Esophagus muscularis mucosa (tissue), 4 donors: ENCODE results near the gene C4orf46. TPM values are rescaled to one million over a fixed set of nuclear protein-coding genes. Genes with fewer than 3 reads are reported as not detected.

Source experiments
- DNase-seq: peaks from one replicate; pipeline ENCODE4 v3.0.0-alpha.2; 2017; ENCODE audit errors: extremely low spot score
- H3K27ac ChIP-seq, 4 donors: fragments of 200-600 bp; sonication (generic); replicated peaks in 1 of 4; 1 replicate in 3 of 4; 2 replicates in 1 of 4; pipeline ENCODE4 v1.5.1; 2016 to 2019; ENCODE audit warnings: mild to moderate bottlenecking in 1 of 4
- H3K27me3 ChIP-seq, 4 donors: fragments of 200-600 bp; sonication (generic); one replicate each; pipeline versions ENCODE4 v1.5.1 to v1.6.0; 2016 to 2019
- H3K36me3 ChIP-seq, 4 donors: fragments of 200-600 bp; sonication (generic); one replicate each; pipeline ENCODE4 v1.5.1; 2016 to 2019
- H3K4me1 ChIP-seq, 4 donors: fragments of 200-600 bp; sonication (generic); one replicate each; pipeline ENCODE4 v1.5.1; 2016 to 2019
- H3K4me3 ChIP-seq, 4 donors: fragments of 200-600 bp; sonication (generic); 1 replicate in 2 of 4; 2 replicates in 2 of 4; pipeline ENCODE4 v1.5.1; 2016 to 2019; ENCODE audit warnings: mild to moderate bottlenecking in 4 of 4, moderate library complexity in 1 of 4
- H3K9me3 ChIP-seq, 4 donors: fragments of 200-600 bp; sonication (generic); 1 replicate in 3 of 4; 2 replicates in 1 of 4; pipeline ENCODE4 v1.5.1; 2016 to 2019
- EP300 ChIP-seq: sonication (generic); formaldehyde crosslinking; IDR thresholded peaks from one replicate; pipeline ENCODE4 v1.6.1; 2017; ENCODE audit warnings: antibody characterized with exemption
- POLR2A ChIP-seq: fragments of 450-650 bp; IDR thresholded peaks from one replicate; pipeline ENCODE4 v1.6.1; 2017; ENCODE audit warnings: antibody characterized with exemption, moderate library complexity, mild to moderate bottlenecking, low read depth
- POLR2AphosphoS5 ChIP-seq, 2 donors: sonication (generic); formaldehyde crosslinking; IDR thresholded peaks; one replicate each; pipeline ENCODE4 v1.6.1; 2017; ENCODE audit warnings: antibody characterized with exemption in 2 of 2
- WGBS: methylation state at CpG from one replicate; pipeline ENCODE4 v1.1.5; 2018; 5-methylcytosine and 5-hydroxymethylcytosine counted together
- intact Hi-C: fragments of 100-400 bp; cut with DNase I; formaldehyde crosslinking; loops from one replicate; pipeline ENCODE4 v1.15.1; 2023
- total RNA-seq, 4 donors: library from RNA; depleted of rRNA; stranded (reverse); fragments of >200 nt; gene quantifications; one replicate each; pipeline versions ENCODE4 v1.1.0 to v1.2.1, GENCODE V29; 2016
- TF ChIP-seq, protein P1 (sequence below), 3 experiments: fragments of 200-600 bp in 2 of 3; fragments of 450-650 bp in 1 of 3; sonication (generic) in 2 of 3; IDR thresholded peaks; one replicate each; pipeline ENCODE4 v1.5.1; 2017 to 2019; ENCODE audit warnings: antibody characterized with exemption in 3 of 3, mild to moderate bottlenecking in 2 of 3, moderate library complexity in 1 of 3

C4orf46 gene
- total RNA-seq, 4 donors from 2014 or later = 2.4 to 4.6 (median 3.2) TPM

DNA sequence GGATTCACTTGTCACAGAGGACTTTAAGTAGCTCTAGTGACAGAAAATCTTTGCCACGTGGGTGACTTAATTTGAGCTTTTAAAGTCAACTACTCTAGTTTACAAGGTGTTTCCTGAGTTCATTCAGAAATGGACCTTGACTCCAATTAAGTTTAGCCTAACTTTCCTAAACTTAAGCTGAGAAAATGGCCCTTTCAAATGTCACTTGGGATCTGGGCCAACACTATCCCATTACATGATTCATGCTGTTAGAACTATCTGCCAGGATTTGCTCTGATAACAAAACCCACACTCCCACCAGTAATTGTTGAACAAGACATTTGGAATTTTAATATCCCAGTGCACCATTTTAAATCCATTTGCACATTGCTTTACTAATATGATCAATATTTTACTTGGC, 40.8 kb downstream of the C4orf46 start:
- Histone ChIP-seq H3K9me3 (no peaks in the 10 kb centered on the region), H3K27ac (no peak overlapping the region), H3K4me1 (peaks cover 0 to 3% (median 0%) of the 10 kb centered on the region in 4 donors), H3K36me3 (no peaks in the 10 kb centered on the region), H3K4me3 (no peak overlapping the region), H3K27me3 (no peaks in the 10 kb centered on the region)
- intact Hi-C loops = no loop called here
- WGBS = 40% methylated on average over 1 of the region's 1 CpG
- TF ChIP-seq, protein P1, sequence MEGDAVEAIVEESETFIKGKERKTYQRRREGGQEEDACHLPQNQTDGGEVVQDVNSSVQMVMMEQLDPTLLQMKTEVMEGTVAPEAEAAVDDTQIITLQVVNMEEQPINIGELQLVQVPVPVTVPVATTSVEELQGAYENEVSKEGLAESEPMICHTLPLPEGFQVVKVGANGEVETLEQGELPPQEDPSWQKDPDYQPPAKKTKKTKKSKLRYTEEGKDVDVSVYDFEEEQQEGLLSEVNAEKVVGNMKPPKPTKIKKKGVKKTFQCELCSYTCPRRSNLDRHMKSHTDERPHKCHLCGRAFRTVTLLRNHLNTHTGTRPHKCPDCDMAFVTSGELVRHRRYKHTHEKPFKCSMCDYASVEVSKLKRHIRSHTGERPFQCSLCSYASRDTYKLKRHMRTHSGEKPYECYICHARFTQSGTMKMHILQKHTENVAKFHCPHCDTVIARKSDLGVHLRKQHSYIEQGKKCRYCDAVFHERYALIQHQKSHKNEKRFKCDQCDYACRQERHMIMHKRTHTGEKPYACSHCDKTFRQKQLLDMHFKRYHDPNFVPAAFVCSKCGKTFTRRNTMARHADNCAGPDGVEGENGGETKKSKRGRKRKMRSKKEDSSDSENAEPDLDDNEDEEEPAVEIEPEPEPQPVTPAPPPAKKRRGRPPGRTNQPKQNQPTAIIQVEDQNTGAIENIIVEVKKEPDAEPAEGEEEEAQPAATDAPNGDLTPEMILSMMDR (IDR thresholded peaks at IDR 0.05) = no peak
- TF ChIP-seq POLR2AphosphoS5 (IDR thresholded peaks at IDR 0.05) = no peak
- TF ChIP-seq POLR2A = no peak
- TF ChIP-seq EP300 = no peak
- no peak for DNase-seq

DNA sequence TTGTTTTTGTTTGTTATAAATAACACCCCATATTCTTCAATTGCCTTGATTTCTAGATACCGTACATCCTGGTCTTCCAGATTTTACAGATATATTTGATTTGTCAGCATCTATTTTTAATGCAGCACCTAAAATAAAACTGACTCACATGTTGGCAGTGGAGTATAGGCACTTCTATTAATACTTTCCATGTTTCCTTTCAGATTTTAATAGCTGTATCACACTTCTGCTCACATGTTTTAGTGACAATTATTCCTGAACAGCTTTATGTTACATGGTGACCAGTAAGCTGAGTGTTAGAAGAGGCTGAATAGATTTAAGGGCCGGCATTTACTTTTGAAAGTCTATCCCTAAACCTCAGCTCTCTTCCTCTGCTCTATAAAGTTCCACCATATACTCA, 46.1 kb downstream of the C4orf46 start:
- intact Hi-C loops = loop anchor here (2.0 kb wide), 1 partner anchor 373 kb away; no protein-coding TSS in a partner anchor
- H3K27me3 ChIP-seq = no peaks in the 10 kb centered on the region
- H3K4me1 ChIP-seq = peaks cover 0 to 13% (median 0%) of the 10 kb centered on the region in 4 donors
- H3K36me3 ChIP-seq = no peaks in the 10 kb centered on the region
- no peak overlapping the region for H3K27ac ChIP-seq
- H3K4me3 ChIP-seq = no peak overlapping the region
- TF ChIP-seq POLR2AphosphoS5 (IDR thresholded peaks at IDR 0.05) (no peak), POLR2A (no peak), EP300 (no peak)
- TF ChIP-seq, protein P1 (IDR thresholded peaks at IDR 0.05) = no peak
- H3K9me3 ChIP-seq = no peaks in the 10 kb centered on the region
- no peak for DNase-seq
- 67% methylated on average over 2 of the region's 2 CpGs for WGBS

DNA sequence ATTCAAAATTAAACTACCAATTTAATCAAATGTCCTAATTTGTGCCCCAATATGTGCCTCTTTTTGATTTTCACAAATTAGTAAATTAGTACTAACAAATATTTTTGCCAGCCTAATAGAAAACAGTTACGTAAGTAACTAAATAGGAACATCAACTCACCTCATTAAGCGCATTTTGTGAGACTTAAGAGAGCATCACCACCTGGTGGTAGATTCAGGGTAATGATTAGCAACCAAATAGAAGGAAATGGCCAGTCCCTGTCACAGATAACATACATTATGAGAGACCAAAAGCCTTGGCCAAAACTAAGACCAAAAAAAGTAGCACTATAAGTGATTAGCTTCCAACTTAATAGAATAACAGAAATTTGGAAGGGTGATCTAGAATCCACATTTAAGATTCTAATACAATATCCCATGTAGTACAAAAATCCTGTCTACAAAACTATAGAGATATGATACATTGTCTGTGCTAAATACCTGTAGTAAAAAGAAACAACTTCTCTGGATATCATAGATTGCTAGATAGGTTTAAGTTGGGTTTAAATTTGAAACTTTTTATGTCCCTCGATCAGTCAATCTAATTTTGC, 46.7 kb downstream of the C4orf46 start:
- H3K9me3 ChIP-seq = no peaks in the 10 kb centered on the region
- no peak overlapping the region for H3K27ac ChIP-seq
- peaks cover 0 to 13% (median 0%) of the 10 kb centered on the region in 4 donors for H3K4me1 ChIP-seq
- H3K27me3 ChIP-seq = no peaks in the 10 kb centered on the region
- H3K36me3 ChIP-seq = no peaks in the 10 kb centered on the region
- DNase-seq = no peak
- intact Hi-C loops = loop anchor here (2.0 kb wide), 1 partner anchor 372 kb away; no protein-coding TSS in a partner anchor
- TF ChIP-seq, protein P1 (IDR thresholded peaks at IDR 0.05) = peak; percentile 48 to 66 (median 55)
- no peak for TF ChIP-seq POLR2A
- WGBS = 33% methylated on average over 3 of the region's 3 CpGs
- no peak overlapping the region for H3K4me3 ChIP-seq

DNA sequence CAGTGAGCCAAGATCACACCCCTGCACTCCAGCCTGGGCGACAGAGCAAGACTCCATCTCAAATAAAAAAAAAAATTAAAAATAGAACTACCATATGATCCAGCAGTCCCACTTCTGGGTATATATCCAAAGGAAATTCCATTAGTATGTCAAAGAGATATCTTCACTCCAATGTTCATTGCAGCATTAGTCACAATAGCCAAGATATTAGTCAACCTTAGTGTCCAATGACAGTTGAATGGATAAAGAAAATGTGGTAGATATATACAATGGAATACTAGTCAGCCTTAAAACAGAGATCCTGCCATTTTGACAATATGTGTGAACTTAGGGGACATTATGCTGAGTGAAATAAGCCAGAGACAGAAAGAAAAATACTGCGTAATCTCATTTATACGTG, 49.4 kb downstream of the C4orf46 start:
- H3K4me1 ChIP-seq = peaks cover 0 to 13% (median 0%) of the 10 kb centered on the region in 4 donors
- WGBS = 97% methylated on average over 3 of the region's 3 CpGs
- no peaks in the 10 kb centered on the region for H3K27me3 ChIP-seq
- H3K4me3 ChIP-seq = no peak overlapping the region
- H3K9me3 ChIP-seq = no peaks in the 10 kb centered on the region
- intact Hi-C loops = no loop called here
- H3K27ac ChIP-seq = no peak overlapping the region
- H3K36me3 ChIP-seq = no peaks in the 10 kb centered on the region
- DNase-seq = no peak
- TF ChIP-seq POLR2A (no peak), EP300 (no peak), POLR2AphosphoS5 (IDR thresholded peaks at IDR 0.05) (no peak)
- TF ChIP-seq, protein P1 (IDR thresholded peaks at IDR 0.05) = no peak

DNA sequence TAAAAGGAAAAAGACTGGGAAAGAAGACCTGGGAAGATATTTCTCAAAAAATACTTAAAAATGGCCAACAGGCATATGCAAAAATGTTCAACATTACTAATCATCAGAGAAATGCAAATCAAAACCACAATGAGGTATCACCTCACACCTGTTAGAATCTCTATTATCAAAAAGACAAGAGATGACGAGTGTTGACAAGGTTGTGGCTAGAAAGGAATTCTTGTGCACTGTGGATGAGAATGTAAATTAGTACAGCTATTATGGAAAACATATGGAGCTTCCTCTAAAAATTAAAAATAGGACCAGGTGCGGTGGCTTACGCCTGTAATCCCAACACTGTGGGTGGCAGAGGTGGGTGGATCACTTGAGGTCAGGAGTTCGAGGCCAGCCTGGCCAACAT, 50.0 kb downstream of the C4orf46 start:
- Histone ChIP-seq H3K27me3 (no peaks in the 10 kb centered on the region), H3K36me3 (no peaks in the 10 kb centered on the region), H3K9me3 (no peaks in the 10 kb centered on the region), H3K27ac (no peak overlapping the region), H3K4me3 (no peak overlapping the region), H3K4me1 (peaks cover 0 to 13% (median 0%) of the 10 kb centered on the region in 4 donors)
- intact Hi-C loops = no loop called here
- WGBS = 97% methylated on average over 4 of the region's 4 CpGs
- no peak for TF ChIP-seq EP300
- TF ChIP-seq, protein P1 (IDR thresholded peaks at IDR 0.05) = no peak
- no peak for TF ChIP-seq POLR2A
- no peak for TF ChIP-seq POLR2AphosphoS5 (IDR thresholded peaks at IDR 0.05)
- DNase-seq = no peak
